ENCODE measurements around the gene BCO2. TPM values are rescaled to one million over a fixed set of nuclear protein-coding genes. Genes with fewer than 3 reads are reported as not detected.
"Not testable (repeated sequence)": the region's sequence is repeated elsewhere in the genome, so short reads cannot be mapped to it uniquely, and the experiment has no call there.

The BCO2 gene
- total and polyA plus RNA-seq, 7 donors = 3.5 to 42.4 (median 5.7) TPM

- Histone ChIP-seq H3K9me3 (no peaks in the 10 kb centered on the region), H3K4me1 (peaks cover 17% of the 10 kb centered on the region), H3K4me3 (no peak overlapping the region), H3K27ac (peak overlapping the region; percentile 88), H3K27me3 (ENCODE audit: insufficient read depth in 3 of 3, low read length in 2 of 3) (no peaks in the 10 kb centered on the region), H3K36me3 (ENCODE audit: insufficient read depth in 1 of 2, low read depth in 1 of 2) (no peaks in the 10 kb centered on the region)
- intact Hi-C loops (cut with DNase I) = no loop called here
- DNase-seq (no peak), ATAC-seq (peak; percentile 83 to 97 (median 90))
- TF ChIP-seq CTCF (IDR thresholded peaks at IDR 0.05) = no peak
Measured at GRCh38 chr11:112185883-112186282, 10.6 kb downstream of the BCO2 start.

- no peaks in the 10 kb centered on the region for H3K36me3 ChIP-seq (ENCODE audit: insufficient read depth in 1 of 2, low read depth in 1 of 2)
- ATAC-seq = peak; percentile 36 to 54 (median 46)
- TF ChIP-seq CTCF (IDR thresholded peaks at IDR 0.05) = no peak
- H3K27me3 ChIP-seq (ENCODE audit: insufficient read depth in 3 of 3, low read length in 2 of 3) = no peaks in the 10 kb centered on the region
- H3K4me3 ChIP-seq = no peak overlapping the region
- H3K4me1 ChIP-seq = peaks cover 17% of the 10 kb centered on the region
- H3K27ac ChIP-seq = peak overlapping the region; percentile 88
- DNase-seq = no peak
- H3K9me3 ChIP-seq = no peaks in the 10 kb centered on the region
- intact Hi-C loops (cut with DNase I) = no loop called here
Measured at GRCh38 chr11:112186304-112186703, 11.0 kb downstream of the BCO2 start.

- ATAC-seq; H3K27me3 ChIP-seq (ENCODE audit: insufficient read depth in 3 of 3, low read length in 2 of 3); intact Hi-C loops (cut with DNase I); H3K9me3 ChIP-seq; H3K4me3 ChIP-seq; H3K27ac ChIP-seq; DNase-seq: not testable (repeated sequence)
- Histone ChIP-seq H3K4me1 (peaks cover 10% of the 10 kb centered on the region), H3K36me3 (ENCODE audit: insufficient read depth in 1 of 2, low read depth in 1 of 2) (peaks cover 0 to 33% of the 10 kb centered on the region in 2 donors)
- 75 to 84% (median 77%) methylated on average over 11 of the region's 11 CpGs for WGBS, 3 donors
Measured at GRCh38 chr11:112195113-112195512, 19.8 kb downstream of the BCO2 start.

GRCh38 chr11:112195951-112196351, 20.6 kb downstream of the BCO2 start:
- H3K4me3 ChIP-seq = no peak overlapping the region
- no peak for TF ChIP-seq CTCF (IDR thresholded peaks at IDR 0.05)
- intact Hi-C loops (cut with DNase I) = no loop called here
- peaks cover 0 to 41% of the 10 kb centered on the region in 2 donors for H3K36me3 ChIP-seq (ENCODE audit: insufficient read depth in 1 of 2, low read depth in 1 of 2)
- peaks cover 10% of the 10 kb centered on the region for H3K4me1 ChIP-seq
- no peaks in the 10 kb centered on the region for H3K27me3 ChIP-seq (ENCODE audit: insufficient read depth in 3 of 3, low read length in 2 of 3)
- no peak overlapping the region for H3K27ac ChIP-seq
- DNase-seq (no peak), ATAC-seq (no peak)
- no peaks in the 10 kb centered on the region for H3K9me3 ChIP-seq
- 61 to 65% (median 63%) methylated on average over 2 of the region's 2 CpGs for WGBS, 3 donors

- DNase-seq (no peak), ATAC-seq (no peak)
- Histone ChIP-seq H3K36me3 (ENCODE audit: insufficient read depth in 1 of 2, low read depth in 1 of 2) (peaks cover 0 to 46% of the 10 kb centered on the region in 2 donors), H3K27me3 (ENCODE audit: insufficient read depth in 3 of 3, low read length in 2 of 3) (no peaks in the 10 kb centered on the region), H3K4me3 (no peak overlapping the region), H3K4me1 (peaks cover 10% of the 10 kb centered on the region), H3K27ac (no peak overlapping the region), H3K9me3 (no peaks in the 10 kb centered on the region)
- 84 to 94% (median 85%) methylated on average over 2 of the region's 2 CpGs for WGBS, 3 donors
- intact Hi-C loops (cut with DNase I) = no loop called here
- no peak for TF ChIP-seq CTCF (IDR thresholded peaks at IDR 0.05)
Measured at GRCh38 chr11:112196519-112197087, 21.3 kb downstream of the BCO2 start.

GRCh38 chr11:112199101-112199500, 23.8 kb downstream of the BCO2 start:
- H3K4me1 ChIP-seq; ATAC-seq; intact Hi-C loops (cut with DNase I); H3K27ac ChIP-seq; H3K4me3 ChIP-seq; H3K9me3 ChIP-seq; H3K27me3 ChIP-seq (ENCODE audit: insufficient read depth in 3 of 3, low read length in 2 of 3); DNase-seq: not testable (repeated sequence)
- peaks cover 0 to 69% of the 10 kb centered on the region in 2 donors for H3K36me3 ChIP-seq (ENCODE audit: insufficient read depth in 1 of 2, low read depth in 1 of 2)
- WGBS, 3 donors = 79 to 82% (median 81%) methylated on average over 4 of the region's 4 CpGs

Data from psoas muscle (tissue), 8 donors.